HT-29 (cell line): ENCODE results near the gene DAAM1. TPM values are rescaled to one million over a fixed set of nuclear protein-coding genes. Genes with fewer than 3 reads are reported as not detected.

Source experiments
- DNase-seq: peaks from one replicate; pipeline ENCODE4 v3.0.0-alpha.2; 2015; ENCODE audit warnings: low spot score
- total RNA-seq: library from RNA; depleted of rRNA; stranded (reverse); fragments of >200 nt; shearing (Covaris generic); gene quantifications from 2 replicates; pipeline ENCODE4 v1.2.3, GENCODE V29; 2014

Gene DAAM1
- total RNA-seq, 1 experiment from 2014 or later = 2.6 TPM

GRCh38 chr14:59292028-59292427 lies 103.6 kb downstream of the DAAM1 start:
- DNase-seq = no peak

GRCh38 chr14:59292921-59293534 lies 104.6 kb downstream of the DAAM1 start:
- no peak for DNase-seq

GRCh38 chr14:59293935-59294661 lies 105.6 kb downstream of the DAAM1 start:
- DNase-seq = no peak

- DNase-seq = no peak
Observed at GRCh38 chr14:59294662-59294992, 106.2 kb downstream of the DAAM1 start.

GRCh38 chr14:59295951-59296350 lies 107.5 kb downstream of the DAAM1 start:
- no peak for DNase-seq

- DNase-seq = no peak
Observed at GRCh38 chr14:59296508-59296907, 108.0 kb downstream of the DAAM1 start.

- DNase-seq = no peak
Observed at GRCh38 chr14:59297071-59297776, 108.8 kb downstream of the DAAM1 start.

GRCh38 chr14:59299731-59300130 lies 111.3 kb downstream of the DAAM1 start:
- DNase-seq = no peak

- no peak for DNase-seq
Observed at GRCh38 chr14:59301354-59301753, 112.9 kb downstream of the DAAM1 start.

- no peak for DNase-seq
Observed at GRCh38 chr14:59302313-59302712, 113.8 kb downstream of the DAAM1 start.

- no peak for DNase-seq
Observed at GRCh38 chr14:59303216-59303615, 114.7 kb downstream of the DAAM1 start.

- DNase-seq = no peak
Observed at GRCh38 chr14:59305231-59305630, 116.8 kb downstream of the DAAM1 start.

GRCh38 chr14:59305836-59306555 lies 117.5 kb downstream of the DAAM1 start:
- no peak for DNase-seq

- DNase-seq = peak; percentile 10
Observed at GRCh38 chr14:59306775-59307174, 118.3 kb downstream of the DAAM1 start.

GRCh38 chr14:59308086-59308485 lies 119.6 kb downstream of the DAAM1 start:
- DNase-seq = no peak

GRCh38 chr14:59308673-59309072 lies 120.2 kb downstream of the DAAM1 start:
- no peak for DNase-seq

- DNase-seq = no peak
Observed at GRCh38 chr14:59309291-59309900, 120.9 kb downstream of the DAAM1 start.

GRCh38 chr14:59310633-59311032 lies 122.2 kb downstream of the DAAM1 start:
- DNase-seq = peak; percentile 19

- DNase-seq = no peak
Observed at GRCh38 chr14:59311723-59312122, 123.3 kb downstream of the DAAM1 start.

- no peak for DNase-seq
Observed at GRCh38 chr14:59313144-59313651, 124.7 kb downstream of the DAAM1 start.
